Measurements from ENCODE around the gene SH2D4B.

DNA sequence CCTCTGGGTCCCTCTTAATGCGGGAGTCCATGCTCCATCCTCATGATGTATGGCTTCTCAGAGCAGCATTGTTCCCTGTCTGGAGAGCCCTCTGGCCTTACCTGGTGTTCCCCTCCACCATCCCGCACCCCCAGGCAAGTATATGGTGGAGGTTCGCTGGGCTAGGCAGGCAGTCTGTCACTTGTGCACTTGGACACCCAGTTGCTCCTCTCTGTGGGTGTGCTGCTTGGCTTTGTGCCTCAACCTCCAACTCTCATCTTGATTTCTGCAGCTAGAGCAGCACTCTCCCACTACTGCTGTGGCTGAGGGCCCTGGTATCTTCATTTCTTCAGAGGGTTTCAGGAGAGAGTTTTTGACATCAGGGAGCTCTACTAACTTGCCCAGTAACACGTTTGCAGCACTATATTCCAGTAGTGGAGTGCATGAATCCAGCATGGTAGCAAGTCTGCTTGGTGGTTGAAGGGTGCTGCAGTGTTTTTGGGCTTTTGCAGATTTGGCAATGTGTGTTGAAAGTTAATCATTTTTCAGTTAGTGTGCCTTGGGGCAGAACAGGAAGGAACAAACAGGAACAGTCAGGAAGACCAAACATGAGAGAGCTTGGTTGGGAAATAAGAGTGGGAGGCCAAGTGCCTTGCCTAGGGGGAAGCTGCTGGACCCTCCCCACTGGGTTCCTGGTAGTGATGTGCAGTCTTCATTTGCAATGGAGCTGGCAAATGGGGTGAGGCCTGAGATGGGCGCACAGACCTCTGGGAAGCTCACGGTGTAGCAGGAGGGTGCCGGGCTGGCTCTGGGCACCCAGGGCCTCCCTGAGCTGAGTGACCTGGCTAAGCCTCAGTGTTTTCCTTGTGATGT lies 46.2 kb upstream of the SH2D4B start:
- TF ChIP-seq POLR2A (IDR thresholded peaks at IDR 0.05) (no peak), EP300 (IDR thresholded peaks at IDR 0.05) (no peak), POLR2AphosphoS5 (IDR thresholded peaks at IDR 0.05) (no peak)
- TF ChIP-seq, protein P1, sequence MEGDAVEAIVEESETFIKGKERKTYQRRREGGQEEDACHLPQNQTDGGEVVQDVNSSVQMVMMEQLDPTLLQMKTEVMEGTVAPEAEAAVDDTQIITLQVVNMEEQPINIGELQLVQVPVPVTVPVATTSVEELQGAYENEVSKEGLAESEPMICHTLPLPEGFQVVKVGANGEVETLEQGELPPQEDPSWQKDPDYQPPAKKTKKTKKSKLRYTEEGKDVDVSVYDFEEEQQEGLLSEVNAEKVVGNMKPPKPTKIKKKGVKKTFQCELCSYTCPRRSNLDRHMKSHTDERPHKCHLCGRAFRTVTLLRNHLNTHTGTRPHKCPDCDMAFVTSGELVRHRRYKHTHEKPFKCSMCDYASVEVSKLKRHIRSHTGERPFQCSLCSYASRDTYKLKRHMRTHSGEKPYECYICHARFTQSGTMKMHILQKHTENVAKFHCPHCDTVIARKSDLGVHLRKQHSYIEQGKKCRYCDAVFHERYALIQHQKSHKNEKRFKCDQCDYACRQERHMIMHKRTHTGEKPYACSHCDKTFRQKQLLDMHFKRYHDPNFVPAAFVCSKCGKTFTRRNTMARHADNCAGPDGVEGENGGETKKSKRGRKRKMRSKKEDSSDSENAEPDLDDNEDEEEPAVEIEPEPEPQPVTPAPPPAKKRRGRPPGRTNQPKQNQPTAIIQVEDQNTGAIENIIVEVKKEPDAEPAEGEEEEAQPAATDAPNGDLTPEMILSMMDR (IDR thresholded peaks at IDR 0.05), result no peak

Measured in sigmoid colon (tissue), 4 donors.